ENCODE measurements around the gene GNAT3. TPM values are rescaled to one million over a fixed set of nuclear protein-coding genes. Genes with fewer than 3 reads are reported as not detected.

The GNAT3 gene
- total RNA-seq, result 0.22 TPM in 1 of 2 replicates, not detected in the other

DNA sequence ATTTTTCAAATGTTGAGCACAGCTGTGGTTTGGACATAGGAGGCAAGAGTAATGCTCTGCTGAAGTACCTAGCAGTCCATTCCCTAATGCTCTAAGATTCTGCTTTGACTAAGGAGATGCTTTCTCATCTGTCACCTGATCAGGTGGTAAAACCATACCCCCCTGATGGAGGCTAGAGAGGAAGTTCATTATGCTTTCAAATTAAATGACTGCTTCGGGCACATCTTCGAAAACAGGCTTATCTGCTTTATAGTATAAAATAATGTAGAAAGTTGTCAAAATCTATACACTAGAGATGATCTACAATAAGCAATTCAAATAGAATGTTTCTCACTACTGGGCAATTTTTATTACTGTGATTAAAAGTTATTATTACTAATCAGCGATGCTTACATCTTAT, at the start of gene GNAT3:
Gene GNAT3 (minus strand): TSS at position 101 of the 400 bp plus-strand sequence. CDS start 138 bp downstream, outside the sequence.

Other genes starting within 250 kb of the GNAT3 start
- 0.22 and 0.39 TPM in 2 replicates for gene CD36, start 126.6 kb upstream of the GNAT3 start, total RNA-seq